Jurkat, Clone E6-1 (cell line): ENCODE data around the gene CLEC16A.

Source experiments
- DNase-seq: peaks from one replicate; pipeline ENCODE4 v3.0.0-alpha.2; 2011; ENCODE audit warnings: low read depth, low spot score
- H3K4me3 ChIP-seq: 2 replicates; pipeline ENCODE4 v1.5.1; 2011; ENCODE audit warnings: mild to moderate bottlenecking, low read length, control low read depth, moderate library complexity

The CLEC16A gene

GRCh38 chr16:11229432-11229831 lies 285.1 kb downstream of the CLEC16A start:
- no peak overlapping the region for H3K4me3 ChIP-seq
- no peak for DNase-seq

DNA sequence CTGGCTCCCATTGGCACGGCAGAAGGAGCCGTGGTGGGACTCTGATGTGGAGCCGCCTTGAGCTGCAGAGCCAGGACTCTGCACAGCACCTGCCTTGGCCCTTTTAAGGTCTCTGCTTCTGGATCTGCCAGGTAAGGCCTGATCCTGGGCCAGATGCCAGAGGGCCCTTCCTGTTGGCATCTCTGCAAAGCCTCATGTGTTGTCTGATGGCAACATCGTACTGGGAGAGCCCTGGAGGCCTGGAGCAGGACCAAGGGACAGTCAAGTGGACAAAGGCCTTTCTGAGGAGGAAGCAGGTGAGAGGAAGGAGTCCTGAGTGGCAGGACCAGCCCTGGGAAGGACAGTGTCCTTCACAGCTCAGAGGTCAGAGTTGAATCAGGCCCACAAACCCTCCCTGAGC lies 285.5 kb downstream of the CLEC16A start:
- H3K4me3 ChIP-seq, result no peak overlapping the region
- DNase-seq, result no peak

DNA sequence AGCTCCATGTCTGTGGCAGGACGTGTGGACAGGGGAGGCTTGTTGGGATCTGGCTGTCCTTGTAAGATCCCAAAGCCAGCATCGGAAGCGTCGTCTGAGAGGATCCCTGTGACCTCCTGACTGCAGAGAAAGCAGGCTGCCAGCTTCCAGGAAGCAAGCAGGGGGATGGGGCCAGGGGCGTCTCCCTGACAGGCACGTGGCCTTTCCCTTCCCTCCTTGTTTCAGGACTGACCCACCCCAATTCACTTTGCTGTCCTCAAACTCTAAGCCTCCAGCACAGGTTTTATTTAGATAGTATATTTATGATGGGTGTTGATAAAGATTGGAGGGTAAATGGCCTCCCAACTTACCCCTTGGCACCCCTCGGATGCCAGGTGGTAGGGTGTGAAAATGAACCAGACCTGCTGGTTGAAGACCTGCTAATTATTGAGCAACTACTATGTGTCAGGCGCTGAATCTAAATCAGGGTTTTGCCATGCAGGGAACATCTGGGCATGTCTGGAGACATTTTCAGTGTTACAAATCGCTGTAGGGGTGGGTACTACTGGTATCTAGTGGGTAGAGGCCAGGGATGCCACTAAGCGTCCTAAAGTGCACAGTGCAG lies 287.1 kb downstream of the CLEC16A start:
- no peak for DNase-seq
- no peak overlapping the region for H3K4me3 ChIP-seq
